IMR-90 (cell line): ENCODE data around the gene NT5C1A. TPM values are rescaled to one million over a fixed set of nuclear protein-coding genes. Genes with fewer than 3 reads are reported as not detected.

Experiments
- ATAC-seq: fragments of 200-7000 bp; cut with Tn5 transposase; 2 replicates; pipeline ENCODE4 v1.9.1; 2020; ENCODE audit warnings: low read depth, mild to moderate bottlenecking, moderate library complexity
- BruUV-seq: library from RNA; stranded (reverse); fragments of 400-500 nt; replicated peaks from 2 replicates; lab custom pipeline; 2021; lab: Mats Ljungman, UMichigan
- CTCF ChIA-PET: fragments of 300-600 bp; formaldehyde crosslinking; extraction: SDS; loops from one replicate; lab custom pipeline; 2021; ENCODE audit warnings: antibody characterized with exemption; lab: Yijun Ruan, JAX
- POLR2A ChIA-PET: fragments of 300-600 bp; sonication (Branson Sonifier 250); formaldehyde crosslinking; loops from one replicate; lab custom pipeline; 2022; ENCODE audit warnings: antibody characterized with exemption; ENCODE audit not compliant: unreplicated experiment; lab: Charles Lee
- DNase-seq: peaks from one replicate; pipeline ENCODE4 v3.0.0; 2013
- H2AFZ ChIP-seq: replicated peaks from 2 replicates; pipeline ENCODE3; 2013; ENCODE audit warnings: low read length, mild to moderate bottlenecking; ENCODE audit not compliant: poor library complexity
- H2AK5ac ChIP-seq: 2 replicates; pipeline ENCODE4 v1.6.1; 2013; ENCODE audit warnings: low read depth, low read length, inconsistent platforms
- H2AK9ac ChIP-seq: replicated peaks from 2 replicates; pipeline ENCODE3; 2013; ENCODE audit warnings: mild to moderate bottlenecking, low read depth, low read length, moderate library complexity; ENCODE audit not compliant: poor library complexity
- H2BK120ac ChIP-seq: 2 replicates; pipeline ENCODE4 v1.6.1; 2013; ENCODE audit warnings: low read depth, low read length, inconsistent platforms
- H2BK15ac ChIP-seq: 3 replicates; pipeline ENCODE4 v1.6.1; 2013; ENCODE audit warnings: low read depth, low read length, inconsistent platforms
- H2BK20ac ChIP-seq: 2 replicates; pipeline ENCODE4 v1.6.1; 2013; ENCODE audit warnings: low read depth, mild to moderate bottlenecking, inconsistent platforms, low read length, moderate library complexity
- H2BK5ac ChIP-seq: 2 replicates; pipeline ENCODE4 v1.6.1; 2013; ENCODE audit warnings: mild to moderate bottlenecking, low read depth, low read length, inconsistent platforms; ENCODE audit not compliant: poor library complexity, severe bottlenecking
- H3K14ac ChIP-seq: replicated peaks from 2 replicates; pipeline ENCODE4 v1.6.1; 2013; ENCODE audit warnings: low read depth, low read length, inconsistent platforms
- H3K18ac ChIP-seq: 2 replicates; pipeline ENCODE4 v1.6.1; 2013; ENCODE audit warnings: low read depth, low read length, control low read depth
- H3K23ac ChIP-seq: 2 replicates; pipeline ENCODE4 v1.6.1; 2013; ENCODE audit warnings: low read depth, low read length, inconsistent platforms
- H3K27ac ChIP-seq: 2 replicates; pipeline ENCODE4 v1.5.1; 2013; ENCODE audit warnings: mild to moderate bottlenecking, control low read depth, low read length; ENCODE audit not compliant: insufficient read depth
- H3K27me3 ChIP-seq: 2 replicates; pipeline ENCODE4 v1.6.1; 2013; ENCODE audit warnings: low read length; ENCODE audit not compliant: control insufficient read depth, insufficient read depth
- H3K36me3 ChIP-seq: 2 replicates; pipeline ENCODE4 v1.6.1; 2013; ENCODE audit warnings: low read length, mixed read lengths; ENCODE audit not compliant: control insufficient read depth, insufficient read depth
- H3K4ac ChIP-seq: 2 replicates; pipeline ENCODE4 v1.6.1; 2013; ENCODE audit warnings: low read depth, low read length, inconsistent platforms
- H3K4me1 ChIP-seq: 2 replicates; pipeline ENCODE4 v1.6.1; 2013; ENCODE audit warnings: low read length, mixed read lengths; ENCODE audit not compliant: control insufficient read depth, insufficient read depth
- H3K4me2 ChIP-seq: 2 replicates; pipeline ENCODE4 v1.6.1; 2013; ENCODE audit warnings: low read depth, mild to moderate bottlenecking, control low read depth, low read length, moderate library complexity
- H3K4me3 ChIP-seq: 2 replicates; pipeline ENCODE4 v1.5.1; 2013; ENCODE audit warnings: low read depth, mild to moderate bottlenecking, control low read depth, low read length, moderate library complexity; ENCODE audit not compliant: insufficient read depth
- H3K56ac ChIP-seq: 2 replicates; pipeline ENCODE4 v1.6.1; 2013; ENCODE audit warnings: low read length, inconsistent platforms; ENCODE audit not compliant: insufficient read depth; ENCODE audit errors: extremely low read depth
- H3K79me1 ChIP-seq, 2 experiments: 2 replicates each; pipeline ENCODE4 v1.6.1; 2013; ENCODE audit warnings: low read length in 2 of 2, inconsistent platforms in 1 of 2, low read depth in 1 of 2
- H3K9ac ChIP-seq: 2 replicates; pipeline ENCODE4 v1.6.1; 2013; ENCODE audit warnings: low read depth, low read length, control low read depth
- H3K9me1 ChIP-seq: 2 replicates; pipeline ENCODE4 v1.6.1; 2013; ENCODE audit warnings: low read length, inconsistent platforms; ENCODE audit not compliant: insufficient read depth
- H3K9me3 ChIP-seq: 2 replicates; pipeline ENCODE4 v1.6.1; 2013; ENCODE audit warnings: low read length; ENCODE audit not compliant: control insufficient read depth, insufficient read depth
- H4K20me1 ChIP-seq: 2 replicates; pipeline ENCODE4 v1.6.1; 2013; ENCODE audit warnings: low read length, inconsistent platforms; ENCODE audit not compliant: insufficient read depth
- H4K5ac ChIP-seq: 2 replicates; pipeline ENCODE4 v1.6.1; 2013; ENCODE audit warnings: mild to moderate bottlenecking, low read depth, low read length, control low read depth
- H4K8ac ChIP-seq, 2 experiments: 2 replicates each; pipeline ENCODE4 v1.6.1; 2013; ENCODE audit warnings: low read depth in 2 of 2, low read length in 2 of 2, control low read depth in 1 of 2, inconsistent platforms in 1 of 2
- H4K91ac ChIP-seq: 2 replicates; pipeline ENCODE4 v1.6.1; 2013; ENCODE audit warnings: low read depth, low read length, inconsistent platforms; ENCODE audit not compliant: insufficient read depth
- BHLHE40 ChIP-seq: fragments of 150-350 bp; IDR thresholded peaks from 2 replicates; pipeline ENCODE4 v1.6.1; 2016; ENCODE audit warnings: mild to moderate bottlenecking, low read depth, low read length
- CHD1 ChIP-seq: IDR thresholded peaks from 2 replicates; pipeline ENCODE4 v1.6.1; 2012; ENCODE audit warnings: low read depth, low read length, improper control_type of control experiment
- MAFK ChIP-seq: IDR thresholded peaks from 2 replicates; pipeline ENCODE4 v1.6.1; 2012; ENCODE audit warnings: low read depth, low read length, improper control_type of control experiment
- MAZ ChIP-seq: IDR thresholded peaks from 2 replicates; pipeline ENCODE4 v1.6.1; 2012; ENCODE audit warnings: low read depth, mild to moderate bottlenecking, low read length, improper control_type of control experiment, moderate library complexity, borderline replicate concordance
- MXI1 ChIP-seq: IDR thresholded peaks from 2 replicates; pipeline ENCODE4 v1.6.1; 2012; ENCODE audit warnings: low read depth, mild to moderate bottlenecking, low read length, moderate library complexity, borderline replicate concordance
- NFE2L2 ChIP-seq: fragments of 150-350 bp; IDR thresholded peaks from 2 replicates; pipeline ENCODE4 v1.6.1; 2016; ENCODE audit warnings: low read depth, mild to moderate bottlenecking, low read length
- WGBS, 2 experiments: methylation state at CpG; one replicate each; pipeline versions ENCODE4 v1.1.5 to v1.1.7; 2013; ENCODE audit warnings: missing lambda C conversion rate in 2 of 2; ENCODE audit not compliant: insufficient read length in 1 of 2; ENCODE audit errors: extremely low coverage in 2 of 2; 5-methylcytosine and 5-hydroxymethylcytosine counted together
- dilution Hi-C: fragments of 300-500 bp; cut with HindIII; formaldehyde crosslinking; loops from one replicate; pipeline ENCODE4 v1.14.3; 2018; ENCODE audit warnings: low sequenced_read_pairs; ENCODE audit not compliant: unreplicated experiment
- in situ Hi-C: fragments of 300-500 bp; cut with MboI; formaldehyde crosslinking; loops from 3 replicates; pipeline ENCODE4 v1.14.3; 2019; ENCODE audit warnings: low sequenced_read_pairs, inconsistent platforms, mixed read lengths
- intact Hi-C: fragments of 100-400 bp; cut with micrococcal nuclease; formaldehyde crosslinking; loops from 2 replicates; pipeline ENCODE4 v1.10.0; 2022
- polyA plus RNA-seq, 3 experiments: library from polyadenylated mRNA; depleted of rRNA; stranded (reverse); fragments of >200 nt; gene quantifications; 2 replicates each; pipeline ENCODE4 v1.2.3, GENCODE V29; 2012; ENCODE audit warnings: low replicate concordance in 1 of 3
- total RNA-seq: library from RNA; depleted of rRNA; stranded (reverse); fragments of >200 nt; gene quantifications from 2 replicates; pipeline ENCODE4 v1.2.3, GENCODE V29; 2012
- TF ChIP-seq, protein P1 (sequence below): fragments of 150-350 bp; IDR thresholded peaks from 2 replicates; pipeline ENCODE4 v1.6.1; 2016; ENCODE audit warnings: low read depth, mild to moderate bottlenecking, low read length, moderate library complexity, borderline replicate concordance
- TF ChIP-seq, protein P2 (sequence below): fragments of 150-350 bp; IDR thresholded peaks from 2 replicates; pipeline ENCODE4 v1.6.1; 2017; ENCODE audit warnings: mild to moderate bottlenecking, antibody characterized with exemption, low read length, low read depth
- TF ChIP-seq, protein P3 (sequence below): conservative IDR thresholded peaks from 2 replicates; pipeline ENCODE4 v1.5.1; 2012; ENCODE audit warnings: mild to moderate bottlenecking, low read depth, low read length, improper control_type of control experiment

Gene NT5C1A
- total and polyA plus RNA-seq, 2 of the 4 experiments (the other 2 are of a cell fraction): not detected

DNA sequence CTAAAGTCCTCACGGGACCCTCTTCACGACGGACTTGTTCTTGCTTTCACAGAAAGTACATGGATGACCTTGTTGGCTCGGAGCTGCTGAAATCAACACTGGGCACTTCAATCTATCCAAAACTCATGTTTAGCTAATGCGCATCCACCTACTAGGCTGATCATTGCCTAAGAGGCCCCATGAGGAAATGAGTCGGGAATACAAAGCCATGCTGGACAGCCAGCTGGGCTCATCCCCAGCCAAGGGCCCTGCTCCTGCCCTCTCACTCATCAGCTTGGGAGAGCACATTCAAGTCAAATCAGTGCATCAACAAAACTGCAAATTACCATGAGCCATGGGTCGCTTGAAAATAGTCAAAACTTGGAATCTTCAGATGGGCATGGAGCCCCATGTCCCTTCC is 17.6 kb downstream of the NT5C1A start:
- POLR2A ChIA-PET: no interaction called here
- H4K8ac ChIP-seq: no peak overlapping the region
- H3K9me3 ChIP-seq: no peaks in the 10 kb centered on the region
- peaks cover 1% of the 10 kb centered on the region; the same call in 1 of the 2 replicates for H3K4me1 ChIP-seq
- no peaks in the 10 kb centered on the region for H4K20me1 ChIP-seq
- H3K4me2 ChIP-seq: no peak overlapping the region
- no peak overlapping the region for H4K5ac ChIP-seq
- H2BK15ac ChIP-seq: no peak overlapping the region
- no peak overlapping the region for H3K23ac ChIP-seq
- H2AK9ac ChIP-seq: no peak overlapping the region
- dilution Hi-C loops (no loop called here), intact Hi-C loops (loop anchor here (10.0 kb wide), 1 partner anchor 559 kb away; no protein-coding TSS in a partner anchor), in situ Hi-C loops (no loop called here)
- H3K4me3 ChIP-seq: no peak overlapping the region
- TF ChIP-seq CHD1 (no peak), MAFK (no peak), MXI1 (no peak), MAZ (no peak), NFE2L2 (no peak), BHLHE40 (no peak)
- TF ChIP-seq, protein P1, sequence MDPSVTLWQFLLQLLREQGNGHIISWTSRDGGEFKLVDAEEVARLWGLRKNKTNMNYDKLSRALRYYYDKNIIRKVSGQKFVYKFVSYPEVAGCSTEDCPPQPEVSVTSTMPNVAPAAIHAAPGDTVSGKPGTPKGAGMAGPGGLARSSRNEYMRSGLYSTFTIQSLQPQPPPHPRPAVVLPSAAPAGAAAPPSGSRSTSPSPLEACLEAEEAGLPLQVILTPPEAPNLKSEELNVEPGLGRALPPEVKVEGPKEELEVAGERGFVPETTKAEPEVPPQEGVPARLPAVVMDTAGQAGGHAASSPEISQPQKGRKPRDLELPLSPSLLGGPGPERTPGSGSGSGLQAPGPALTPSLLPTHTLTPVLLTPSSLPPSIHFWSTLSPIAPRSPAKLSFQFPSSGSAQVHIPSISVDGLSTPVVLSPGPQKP: no peak
- TF ChIP-seq, protein P2, sequence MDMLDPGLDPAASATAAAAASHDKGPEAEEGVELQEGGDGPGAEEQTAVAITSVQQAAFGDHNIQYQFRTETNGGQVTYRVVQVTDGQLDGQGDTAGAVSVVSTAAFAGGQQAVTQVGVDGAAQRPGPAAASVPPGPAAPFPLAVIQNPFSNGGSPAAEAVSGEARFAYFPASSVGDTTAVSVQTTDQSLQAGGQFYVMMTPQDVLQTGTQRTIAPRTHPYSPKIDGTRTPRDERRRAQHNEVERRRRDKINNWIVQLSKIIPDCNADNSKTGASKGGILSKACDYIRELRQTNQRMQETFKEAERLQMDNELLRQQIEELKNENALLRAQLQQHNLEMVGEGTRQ: no peak
- TF ChIP-seq, protein P3, sequence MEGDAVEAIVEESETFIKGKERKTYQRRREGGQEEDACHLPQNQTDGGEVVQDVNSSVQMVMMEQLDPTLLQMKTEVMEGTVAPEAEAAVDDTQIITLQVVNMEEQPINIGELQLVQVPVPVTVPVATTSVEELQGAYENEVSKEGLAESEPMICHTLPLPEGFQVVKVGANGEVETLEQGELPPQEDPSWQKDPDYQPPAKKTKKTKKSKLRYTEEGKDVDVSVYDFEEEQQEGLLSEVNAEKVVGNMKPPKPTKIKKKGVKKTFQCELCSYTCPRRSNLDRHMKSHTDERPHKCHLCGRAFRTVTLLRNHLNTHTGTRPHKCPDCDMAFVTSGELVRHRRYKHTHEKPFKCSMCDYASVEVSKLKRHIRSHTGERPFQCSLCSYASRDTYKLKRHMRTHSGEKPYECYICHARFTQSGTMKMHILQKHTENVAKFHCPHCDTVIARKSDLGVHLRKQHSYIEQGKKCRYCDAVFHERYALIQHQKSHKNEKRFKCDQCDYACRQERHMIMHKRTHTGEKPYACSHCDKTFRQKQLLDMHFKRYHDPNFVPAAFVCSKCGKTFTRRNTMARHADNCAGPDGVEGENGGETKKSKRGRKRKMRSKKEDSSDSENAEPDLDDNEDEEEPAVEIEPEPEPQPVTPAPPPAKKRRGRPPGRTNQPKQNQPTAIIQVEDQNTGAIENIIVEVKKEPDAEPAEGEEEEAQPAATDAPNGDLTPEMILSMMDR: no peak
- H3K4ac ChIP-seq: no peak overlapping the region
- H3K27ac ChIP-seq: no peak overlapping the region
- no peak overlapping the region for H3K18ac ChIP-seq
- no peaks in the 10 kb centered on the region for H3K36me3 ChIP-seq
- ATAC-seq (no peak), DNase-seq (peak; percentile 16)
- no peak overlapping the region for H2BK120ac ChIP-seq
- no peak overlapping the region for H2AFZ ChIP-seq
- H3K9me1 ChIP-seq: no peaks in the 10 kb centered on the region; the same call in 1 of the 2 replicates
- no TSS peak for BruUV-seq
- H4K91ac ChIP-seq: no peak overlapping the region
- no peak overlapping the region for H2AK5ac ChIP-seq
- WGBS, 2 experiments: 50% methylated on average over 2 of the region's 7 CpGs; no CpG with 5 or more reads in 1 of the 2 experiments
- CTCF ChIA-PET: interaction anchor here (0.6 to 2.8 kb wide), 9 partner anchors 13 to 270 kb away, joined by 3 to 16 read pairs (median 5); no protein-coding TSS in a partner anchor
- peaks cover 34% of the 10 kb centered on the region for H3K27me3 ChIP-seq
- H3K9ac ChIP-seq: no peak overlapping the region
- no peak overlapping the region for H3K56ac ChIP-seq
- H2BK20ac ChIP-seq: no peak overlapping the region
- no peak overlapping the region for H3K14ac ChIP-seq
- no peak overlapping the region for H2BK5ac ChIP-seq
- H3K79me1 ChIP-seq: no peaks in the 10 kb centered on the region
